Dedifferentiated amniotic fluid mesenchymal stem cell (primary cell): ENCODE results near the gene CHD6.

Experiments
- DNase-seq: peaks from one replicate; pipeline ENCODE4 v3.0.0-alpha.2; 2016; ENCODE audit errors: extremely low spot score

Gene CHD6

DNA sequence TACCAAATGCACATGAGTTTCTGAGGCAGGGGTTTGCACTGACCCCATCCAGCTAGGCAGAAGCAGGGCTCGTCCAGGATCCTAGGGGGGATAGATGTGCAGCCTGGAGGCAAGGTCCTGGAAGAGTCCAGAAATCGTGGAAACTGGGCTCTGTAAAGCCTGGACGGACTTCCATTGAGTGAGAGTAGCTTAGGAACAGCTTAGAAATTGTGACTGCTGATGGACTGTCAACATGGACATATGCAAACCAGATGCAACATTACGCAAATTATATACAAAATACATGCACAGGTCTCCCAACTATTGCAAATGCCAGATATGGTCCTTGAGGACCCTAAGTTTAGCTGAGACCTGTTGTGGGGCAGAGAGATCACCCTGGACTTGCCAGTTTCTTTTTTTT, 246.8 kb downstream of the CHD6 start:
- no peak for DNase-seq

DNA sequence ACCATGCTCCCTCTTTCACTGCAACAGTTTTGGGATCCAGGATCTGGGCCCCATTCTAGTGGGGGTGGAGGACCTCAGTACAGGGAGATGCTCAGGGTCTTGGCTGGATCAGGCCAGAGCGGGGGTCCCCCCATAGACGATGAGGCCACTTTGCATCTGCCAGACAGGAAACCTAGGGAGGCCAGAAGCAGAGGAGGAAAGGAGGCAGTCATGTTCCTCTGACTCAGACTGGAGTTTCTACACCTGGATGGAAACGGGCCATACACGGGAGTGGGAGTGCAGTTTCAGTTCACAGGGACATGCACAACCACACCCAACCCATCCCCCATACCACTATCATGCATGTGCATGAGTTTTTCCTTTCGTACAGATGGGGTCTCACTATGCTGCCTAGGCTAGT, 248.0 kb downstream of the CHD6 start:
- DNase-seq = no peak

DNA sequence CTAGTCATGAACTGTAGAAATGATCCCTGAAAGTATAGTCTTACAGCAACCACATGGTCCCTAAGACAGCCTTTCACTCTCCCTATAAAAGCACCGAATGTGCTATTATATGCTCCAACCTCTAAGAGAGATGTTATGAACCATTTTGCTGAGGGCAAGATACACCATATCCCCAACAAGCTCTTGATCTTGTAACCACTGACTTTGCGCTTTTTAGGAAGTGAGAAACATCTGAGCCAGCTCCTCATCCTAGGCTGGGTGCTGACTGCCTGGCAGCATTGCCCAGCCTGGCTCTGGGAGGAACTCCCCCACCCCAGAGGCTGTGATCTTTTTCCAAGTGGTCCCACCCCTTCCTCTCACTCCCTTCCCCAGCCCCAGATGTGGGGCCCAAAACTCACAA, 248.5 kb downstream of the CHD6 start:
- no peak for DNase-seq

DNA sequence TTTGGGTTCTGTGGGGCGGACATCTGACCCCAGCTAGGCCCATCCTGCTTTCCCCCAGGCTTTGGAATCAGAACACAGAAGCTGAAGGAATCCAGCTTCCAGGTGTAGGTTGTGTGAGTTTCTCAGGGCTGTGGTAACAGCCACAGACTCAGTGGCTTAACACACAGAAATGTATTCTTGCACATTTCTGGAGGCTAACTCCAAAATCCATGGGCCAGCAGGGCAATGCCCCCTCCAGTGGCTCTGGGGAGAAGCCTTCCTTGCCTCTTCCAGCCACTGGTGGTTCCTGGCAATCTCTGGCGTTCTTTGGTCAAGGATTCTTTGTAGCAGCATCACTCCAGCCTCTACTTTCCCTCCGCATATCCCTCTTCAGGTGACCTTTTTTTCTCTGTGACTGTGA, 250.2 kb downstream of the CHD6 start:
- no peak for DNase-seq

DNA sequence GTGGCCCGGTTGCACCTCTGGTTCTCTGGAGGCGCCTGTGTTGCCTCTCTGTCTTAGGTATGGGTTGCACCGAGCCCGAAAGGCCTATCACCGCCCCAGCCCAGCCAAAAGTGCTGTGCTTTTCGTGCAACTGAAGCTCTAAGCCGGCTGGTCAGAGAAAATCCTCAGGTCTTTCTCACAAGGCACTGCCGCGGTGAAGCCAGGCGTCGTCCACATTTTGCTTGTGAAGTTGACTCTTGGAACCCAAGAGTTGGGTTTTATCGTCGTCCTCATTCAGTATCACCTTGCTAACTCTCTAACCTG, 250.8 kb downstream of the CHD6 start:
- no peak for DNase-seq

DNA sequence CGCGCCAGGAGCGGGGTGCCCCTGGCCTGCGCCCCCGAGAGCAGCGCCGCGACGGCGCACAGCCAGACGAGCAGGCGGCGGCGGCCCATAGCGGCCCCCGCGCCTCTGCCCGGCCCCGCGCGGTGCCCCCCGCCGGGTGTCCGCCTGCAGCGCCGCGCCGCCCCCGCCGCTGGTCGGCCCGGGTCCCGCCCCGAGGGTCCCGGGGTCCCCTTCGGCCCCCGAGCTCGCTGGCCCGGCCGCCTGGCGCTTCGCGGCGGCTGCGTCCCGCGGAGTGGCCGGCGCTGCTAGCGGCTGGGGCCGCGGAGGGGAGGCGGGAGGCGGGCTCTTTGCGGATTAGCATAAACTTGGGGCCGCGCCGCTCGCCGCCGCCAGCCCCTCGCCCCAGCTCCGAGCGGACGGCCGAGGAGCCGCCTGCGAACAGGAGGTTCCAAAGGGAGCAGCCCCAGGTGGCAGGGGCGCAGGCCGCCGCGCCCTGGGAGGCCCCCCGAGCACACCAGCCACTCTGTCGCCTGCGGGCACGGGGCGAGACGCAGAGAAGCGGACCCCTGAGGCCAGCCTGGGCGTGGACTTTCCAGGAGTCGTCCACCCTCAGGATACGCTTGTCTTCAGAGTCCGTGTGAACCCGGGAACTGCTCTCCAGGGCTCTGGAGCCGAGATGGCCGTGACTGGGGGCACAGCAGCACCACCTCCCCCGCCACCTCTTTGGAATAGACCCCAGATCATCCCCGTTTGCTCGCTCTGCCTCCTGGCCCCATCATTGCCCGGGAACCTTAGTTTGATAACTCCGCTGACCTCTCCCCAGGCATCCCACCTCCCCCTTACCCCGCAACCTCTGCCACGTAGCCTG, 251.4 kb downstream of the CHD6 start, which contains the start of gene EMILIN3:
Gene EMILIN3, minus strand, starts transcription at position 273 of the 847 bp plus-strand sequence. Its CDS starts 184 bp downstream, at position 89.
- no peak for DNase-seq

DNA sequence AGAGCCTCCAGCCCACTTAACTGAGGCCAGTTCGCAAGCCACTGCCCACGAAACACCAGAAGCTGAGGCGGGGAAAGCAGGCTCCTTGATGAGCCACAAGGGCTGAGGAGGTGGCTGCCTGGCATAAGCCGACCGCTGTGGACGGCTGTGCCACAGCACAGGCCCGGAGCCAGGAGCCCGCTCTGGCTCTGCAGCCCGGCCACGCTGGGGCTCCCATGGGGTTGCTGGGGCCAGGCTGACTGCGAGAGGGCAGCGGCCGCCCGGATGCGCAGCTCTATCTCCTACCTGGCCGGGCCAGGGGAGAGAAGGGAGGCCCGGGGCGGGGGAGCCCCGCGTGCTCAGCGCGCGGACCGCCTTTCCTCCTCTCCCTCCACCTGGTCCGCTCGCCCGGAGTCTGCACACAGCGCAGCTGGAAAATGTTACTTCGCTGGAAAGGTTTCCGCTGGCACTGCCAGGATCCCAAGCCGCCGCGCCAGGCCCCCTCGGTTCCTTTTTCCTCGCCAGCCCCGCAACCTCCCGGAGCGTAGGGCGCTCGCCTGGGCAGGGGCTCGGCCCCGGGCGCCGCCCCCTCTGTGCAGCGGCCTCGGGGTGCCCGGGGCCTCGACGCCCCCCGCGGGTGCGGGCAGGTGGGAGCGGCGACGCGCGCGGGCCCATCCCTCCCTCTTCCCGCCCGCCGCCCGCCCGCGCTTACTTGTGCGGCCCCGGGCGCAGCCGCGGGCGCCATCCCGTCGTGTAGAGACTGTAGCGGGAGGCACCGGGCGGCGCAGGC, 252.2 kb downstream of the CHD6 start:
- DNase-seq = no peak

DNA sequence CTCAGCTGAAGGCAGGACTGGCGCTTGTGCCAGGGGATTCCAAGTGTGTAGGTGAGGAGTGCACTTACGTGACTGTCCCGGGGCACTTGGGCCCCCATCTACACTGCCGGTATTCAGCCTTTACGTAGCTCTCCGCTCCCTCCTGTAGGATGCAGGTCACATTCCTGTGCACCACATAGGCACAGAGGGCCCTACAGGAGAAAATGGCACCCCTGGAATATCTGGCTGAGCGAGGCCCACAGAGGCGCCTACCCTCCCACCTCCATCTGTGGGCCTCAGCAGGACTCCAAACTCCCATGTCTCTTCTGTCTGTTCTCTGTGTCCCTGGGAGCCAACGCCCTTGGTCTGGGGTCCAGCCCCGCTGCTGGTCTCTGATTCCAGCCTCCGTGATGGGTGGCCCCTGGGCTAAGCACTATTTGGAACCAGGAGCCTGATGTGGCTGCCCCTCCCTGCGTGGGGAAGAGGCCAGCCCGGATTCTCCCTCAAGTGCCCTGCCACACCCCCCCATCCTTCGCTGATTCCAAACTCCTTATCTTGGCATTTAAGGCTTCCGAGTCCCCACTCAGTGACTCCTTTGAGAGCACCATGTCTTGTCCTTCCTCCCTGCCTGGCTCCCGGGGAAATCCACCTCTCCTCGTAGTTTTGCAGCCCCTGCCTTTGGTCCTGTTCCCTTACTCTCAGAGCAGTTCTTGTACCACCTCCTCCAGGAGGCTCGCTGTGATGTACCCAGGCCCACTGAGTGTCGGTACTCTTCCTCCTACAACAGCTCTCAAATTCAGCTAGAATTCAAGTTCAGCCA, 253.0 kb downstream of the CHD6 start:
- DNase-seq = no peak

DNA sequence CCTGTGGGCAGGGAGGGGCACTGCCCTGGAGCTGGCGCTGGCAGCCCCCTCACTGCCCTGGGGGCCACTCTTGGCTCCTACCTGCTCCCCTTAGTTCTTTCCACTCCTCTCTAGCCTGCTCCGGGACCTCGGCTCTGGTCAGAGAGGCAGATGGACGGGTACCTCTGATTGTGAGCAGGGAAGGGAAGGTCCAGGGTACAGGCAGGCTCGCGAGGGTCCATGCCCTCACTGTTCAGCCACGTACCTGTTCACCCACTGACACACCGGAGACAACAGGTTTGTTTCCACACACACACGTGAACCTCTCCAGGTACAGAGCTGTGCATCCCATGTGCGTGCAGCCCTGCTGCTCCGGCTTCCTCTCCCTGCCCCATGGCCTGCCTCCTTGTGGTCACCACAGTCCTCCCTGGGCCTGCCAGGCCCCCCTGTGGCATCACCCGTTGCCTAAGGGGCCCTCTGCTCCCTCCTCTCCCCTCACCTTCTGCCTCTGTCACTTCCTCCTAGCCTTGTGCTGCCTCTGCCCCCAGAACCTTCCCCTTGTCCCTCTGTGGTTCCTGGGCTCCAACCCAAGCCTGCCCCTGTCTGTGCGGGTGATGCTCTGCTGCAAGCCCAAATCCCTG, 253.8 kb downstream of the CHD6 start:
- no peak for DNase-seq

DNA sequence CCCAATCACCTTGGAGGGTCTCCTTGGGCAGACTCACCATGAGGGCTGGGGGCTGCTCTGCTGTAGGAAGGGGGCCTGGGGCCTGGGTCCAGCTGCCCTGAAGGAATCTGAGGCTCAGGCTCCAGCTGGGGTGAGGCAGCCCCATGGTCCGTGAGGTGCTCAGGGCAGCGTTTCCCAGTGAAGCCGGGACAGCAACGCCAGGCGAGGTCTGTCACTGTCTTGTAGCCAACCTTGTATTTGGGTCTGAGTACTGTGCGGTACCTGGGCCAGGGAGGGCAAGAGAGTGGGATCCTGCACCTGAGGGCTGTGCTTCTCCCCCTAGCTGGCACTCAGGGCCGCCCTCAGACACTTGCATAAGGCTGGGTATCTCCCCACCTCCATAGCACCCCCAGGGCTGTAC, 254.6 kb downstream of the CHD6 start:
- no peak for DNase-seq

DNA sequence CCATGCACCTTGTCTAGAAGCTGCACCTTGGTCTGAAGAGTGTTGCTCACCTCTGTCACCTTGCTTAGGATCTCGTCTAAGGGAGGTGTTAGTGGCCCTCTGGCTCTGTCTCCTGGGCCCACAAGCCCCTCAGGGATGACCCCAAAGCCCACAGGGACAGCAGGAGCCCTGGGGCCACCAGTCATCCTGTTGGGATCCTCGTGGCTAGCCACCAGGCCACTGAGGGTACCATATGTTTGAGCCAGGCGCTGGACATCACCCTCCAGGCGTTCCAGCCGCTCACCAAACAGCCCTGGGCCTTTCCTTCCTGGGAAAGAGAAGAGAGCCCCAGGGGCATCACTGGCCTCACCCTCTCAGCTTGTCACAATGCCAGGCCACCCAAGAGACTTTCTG, 255.4 kb downstream of the CHD6 start:
- no peak for DNase-seq

DNA sequence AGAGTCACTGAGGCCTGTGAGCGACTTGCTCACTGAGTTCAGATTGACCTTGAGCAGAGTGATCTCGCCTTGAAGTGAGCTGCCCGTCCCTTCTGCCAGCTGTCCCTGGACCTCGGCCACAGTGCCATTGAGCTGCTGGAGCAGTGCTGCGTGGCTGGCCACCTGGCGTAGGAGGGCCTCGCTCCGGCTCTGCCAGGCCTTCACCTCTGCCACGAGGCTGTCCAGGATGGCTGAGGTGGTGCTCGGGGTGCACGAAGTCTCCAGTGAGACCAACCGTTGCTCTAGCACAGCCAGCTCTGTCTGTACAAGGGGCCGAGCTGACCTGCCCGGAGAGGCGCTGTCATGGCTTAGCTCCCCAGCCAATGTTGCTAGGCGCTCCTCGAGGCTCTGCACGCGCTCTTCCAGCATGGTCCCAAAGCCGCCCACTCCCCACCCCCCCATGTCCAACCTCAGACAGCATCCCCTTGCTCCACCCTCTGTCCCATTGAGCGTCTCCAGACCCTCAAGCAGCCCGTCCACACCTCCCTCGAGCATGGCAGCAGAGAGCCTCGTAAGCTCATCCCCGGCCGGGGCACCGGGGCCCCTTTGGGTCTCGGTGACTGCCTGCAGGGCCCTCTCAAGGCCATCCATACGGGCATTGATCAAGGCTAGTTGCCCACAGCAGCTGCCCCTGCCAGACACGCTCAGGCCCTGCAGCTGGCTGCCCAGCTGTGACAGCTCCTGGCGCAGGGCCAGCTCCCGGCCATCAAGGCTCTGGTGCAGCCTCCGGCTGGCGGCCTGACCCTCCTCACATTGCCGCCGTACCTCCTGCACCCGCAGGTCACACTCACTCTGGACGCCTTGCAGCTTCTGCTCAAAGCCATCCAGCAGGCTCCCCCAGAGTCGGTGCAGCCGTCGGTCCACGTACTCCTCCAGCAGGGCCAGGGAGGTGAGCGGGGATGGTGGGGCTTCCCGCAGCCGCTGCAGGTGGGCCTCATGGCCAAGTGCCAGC, 256.1 kb downstream of the CHD6 start:
- no peak for DNase-seq

DNA sequence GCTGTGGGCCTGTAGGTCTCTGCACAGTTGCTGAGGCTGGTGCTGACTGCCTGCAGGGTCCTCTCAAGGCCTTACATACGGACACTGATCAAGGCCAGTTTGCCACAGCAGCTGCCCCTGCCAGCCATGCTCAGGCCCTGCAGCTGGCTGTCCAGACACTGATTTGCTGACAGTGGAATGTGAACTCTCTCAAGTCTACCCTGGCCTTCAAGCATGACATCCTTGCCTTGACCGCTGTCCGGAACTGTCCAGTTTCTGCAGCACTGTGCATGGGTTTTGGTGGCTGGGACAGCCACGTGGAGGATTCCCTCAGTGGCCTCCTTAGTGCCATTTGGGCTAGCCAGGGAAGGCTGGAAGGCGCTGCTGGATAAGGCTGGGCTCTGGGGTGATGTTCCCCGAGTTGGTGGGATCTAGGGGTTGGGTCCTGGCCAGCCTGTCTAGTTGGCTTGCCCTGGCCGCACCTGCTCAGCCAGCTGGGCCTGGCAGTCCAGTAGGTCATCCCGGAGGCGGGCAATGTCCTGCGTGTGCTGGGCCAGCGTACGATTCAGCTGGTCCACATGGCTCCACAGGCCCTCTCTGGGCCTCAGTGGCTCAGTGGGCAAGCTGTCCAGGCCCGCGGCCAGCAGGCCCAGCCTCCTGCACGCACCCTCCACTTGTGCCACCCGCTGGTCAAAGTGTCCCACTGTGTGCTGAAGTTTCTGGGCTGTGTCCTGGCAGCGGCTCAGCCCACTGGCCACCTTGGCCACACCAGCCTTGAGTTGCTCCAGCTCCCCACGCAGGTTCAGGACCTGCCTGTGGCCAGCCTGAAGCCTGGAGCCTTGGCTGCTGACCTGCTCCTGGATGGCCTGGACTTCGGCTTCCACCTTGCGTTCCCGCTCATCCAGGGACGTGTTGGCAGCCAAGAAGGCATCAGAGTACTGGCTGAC, 257.1 kb downstream of the CHD6 start:
- no peak for DNase-seq

DNA sequence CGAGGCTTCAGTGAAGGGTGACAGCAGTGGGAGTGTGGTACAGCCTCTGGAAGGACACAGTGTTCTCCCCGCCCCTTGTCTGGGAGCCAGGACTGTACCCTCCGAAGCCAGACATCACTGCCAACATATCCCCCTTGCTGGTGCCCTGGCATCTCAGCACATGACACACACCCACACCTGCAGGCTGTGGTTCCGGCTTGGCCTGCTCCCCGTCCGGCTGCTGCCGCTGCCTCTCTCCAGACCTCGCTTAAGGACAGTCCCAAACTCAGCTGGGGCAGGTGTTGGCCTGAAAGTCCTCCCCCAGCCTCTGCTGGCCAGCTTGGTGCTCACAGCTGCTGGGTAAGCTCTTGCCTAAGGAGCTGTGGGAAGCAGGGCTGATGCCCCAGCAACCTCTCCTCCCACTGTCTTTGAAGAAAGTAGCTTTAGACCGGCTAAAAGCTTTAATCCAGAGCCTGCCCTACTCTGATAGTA, 258.6 kb downstream of the CHD6 start:
- no peak for DNase-seq

DNA sequence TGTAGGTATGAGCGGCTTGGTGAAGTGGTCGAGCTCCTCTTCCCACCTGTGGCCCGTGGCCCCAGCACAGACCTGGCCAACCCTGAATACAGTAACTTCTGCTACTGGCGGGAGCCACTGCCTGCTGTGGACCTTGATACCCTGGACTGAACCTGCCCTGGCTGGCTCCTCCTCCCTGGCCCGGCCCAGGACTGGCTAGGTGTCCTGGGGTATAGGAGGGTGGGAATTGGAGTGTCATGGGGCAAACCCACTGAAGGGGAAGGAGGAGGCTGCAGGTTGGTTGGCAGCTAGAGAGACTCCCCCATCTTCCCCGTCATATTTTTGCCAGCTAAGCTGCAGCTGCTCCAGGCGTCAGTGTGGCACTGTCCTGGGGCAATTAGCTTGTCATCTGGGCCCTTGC, 259.5 kb downstream of the CHD6 start:
- DNase-seq = no peak

DNA sequence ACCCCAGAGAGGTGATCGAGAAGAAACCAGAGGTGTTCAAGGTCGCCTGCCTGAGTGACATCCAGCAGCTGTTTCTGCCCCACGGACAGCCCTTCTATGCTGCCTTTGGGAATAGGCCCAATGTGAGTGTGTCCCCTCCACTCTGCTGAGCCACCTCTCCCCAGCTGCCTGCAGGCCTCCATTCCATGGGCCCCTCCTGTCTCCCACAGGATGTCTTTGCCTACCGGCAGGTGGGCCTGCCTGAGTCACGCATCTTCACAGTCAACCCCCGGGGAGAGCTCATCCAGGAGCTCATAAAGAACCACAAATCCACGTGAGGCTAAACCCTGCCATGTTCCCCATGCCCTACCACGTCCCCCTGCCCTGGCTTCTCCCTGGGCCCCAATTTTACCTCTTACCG, 259.9 kb downstream of the CHD6 start:
- no peak for DNase-seq

DNA sequence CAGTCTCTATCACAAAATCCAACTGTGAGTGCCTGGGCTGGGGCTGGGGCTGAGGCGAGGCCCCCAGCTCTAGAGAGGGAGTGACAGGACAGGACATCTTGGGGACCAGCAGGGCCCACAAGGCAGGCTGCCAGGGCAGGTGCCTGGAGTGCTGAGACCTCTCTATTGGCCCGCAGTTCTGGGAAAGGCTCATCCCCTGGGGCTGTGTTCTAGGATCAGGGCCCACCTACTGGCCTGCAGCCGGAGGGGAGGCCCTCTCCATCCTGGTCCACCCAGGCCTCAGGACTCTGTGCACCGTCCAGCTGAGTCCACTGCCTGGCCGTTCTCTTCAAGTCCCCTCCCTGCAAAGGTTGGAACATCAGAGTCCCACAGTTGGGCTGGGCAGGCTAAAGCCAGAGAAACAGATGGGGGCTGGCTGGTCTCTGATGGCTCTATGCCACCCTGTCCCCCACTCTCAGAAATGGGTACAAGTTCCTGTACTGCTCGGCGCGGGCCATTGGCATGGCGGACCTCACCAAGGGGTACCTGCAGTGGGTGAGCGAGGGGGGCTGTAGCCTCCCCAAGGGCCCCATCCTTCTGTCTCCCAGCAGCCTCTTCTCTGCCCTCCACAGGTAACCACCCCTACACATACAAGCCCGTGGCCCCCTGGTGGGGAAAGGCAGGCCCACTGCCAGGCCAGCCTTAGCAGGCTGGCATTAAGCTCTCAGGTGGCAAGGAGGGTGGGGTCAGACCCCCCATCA, 260.6 kb downstream of the CHD6 start:
- DNase-seq = no peak

DNA sequence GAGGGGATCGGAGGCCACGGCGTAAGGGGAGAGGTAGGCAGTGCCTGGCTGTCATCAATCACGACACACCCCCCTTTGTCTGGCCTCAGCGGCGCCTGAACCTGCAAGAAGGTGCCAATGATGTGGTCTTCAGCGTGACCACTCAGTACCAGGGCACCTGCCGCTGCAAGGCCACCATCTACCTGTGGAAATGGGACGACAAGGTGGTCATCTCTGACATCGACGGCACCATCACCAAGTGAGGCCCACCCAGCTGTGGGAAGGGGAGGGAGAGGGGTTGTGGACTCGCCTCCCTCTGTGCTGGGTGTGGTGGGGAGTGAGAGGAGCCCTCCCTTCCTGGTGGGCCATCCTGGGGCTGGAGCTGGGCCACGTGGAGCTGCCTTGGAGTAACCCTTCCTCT, 261.2 kb downstream of the CHD6 start:
- DNase-seq = no peak
